Measurements from ENCODE around the gene PAQR9.

PAQR9 gene

GRCh38 chr3:143002083-143002712, 38.7 kb upstream of the PAQR9 start:
- Histone ChIP-seq H3K36me3 (ENCODE audit: control insufficient read depth, insufficient read depth, low read length) (no peaks in the 10 kb centered on the region), H3K4me3 (ENCODE audit: low read length) (peak overlapping the region; percentile 87), H3K23ac (ENCODE audit: low read length) (no peak overlapping the region), H3K4me1 (ENCODE audit: control insufficient read depth, low read depth, low read length) (peaks cover 3% of the 10 kb centered on the region), H3K4me2 (ENCODE audit: low read length) (peak overlapping the region; percentile 56), H2BK15ac (replicated peaks; ENCODE audit: low read depth) (no peak overlapping the region), H3K4ac (ENCODE audit: low read depth, low read length) (peak overlapping the region; percentile 49), H4K8ac (ENCODE audit: low read depth, low read length) (no peak overlapping the region), H3K56ac (ENCODE audit: low read length) (peak overlapping the region; percentile 94), H3K79me1 (ENCODE audit: low read length) (peaks cover 2% of the 10 kb centered on the region), H4K5ac (ENCODE audit: low read length) (no peak overlapping the region), H3K79me2 (ENCODE audit: control insufficient read depth, insufficient read depth, low read length) (peaks cover 49% of the 10 kb centered on the region), H3K27ac (ENCODE audit: low read depth, low read length) (peak overlapping the region; percentile 58), H2AK5ac (ENCODE audit: low read length) (no peak overlapping the region), H3K27me3 (ENCODE audit: insufficient read depth, low read length, poor library complexity) (no peaks in the 10 kb centered on the region), H3K18ac (ENCODE audit: low read length) (no peak overlapping the region), H2BK120ac (ENCODE audit: low read depth, low read length) (no peak overlapping the region), H3K9ac (ENCODE audit: low read length) (peak overlapping the region; percentile 91), H2BK5ac (ENCODE audit: low read length) (no peak overlapping the region)
- DNase-seq, result peak; percentile 65
- WGBS (ENCODE audit: extremely low coverage, insufficient coverage, low lambda C conversion rate), result no CpG with 5 or more reads among the region's 19 CpGs

- Histone ChIP-seq H4K8ac (ENCODE audit: low read depth, low read length) (no peak within 1 kb of the TSS), H2BK5ac (ENCODE audit: low read length) (peak within 1 kb of the TSS; percentile 24), H3K56ac (ENCODE audit: low read length) (peak within 1 kb of the TSS; percentile 94), H3K4me2 (ENCODE audit: low read length) (peak within 1 kb of the TSS; percentile 75), H3K9ac (ENCODE audit: low read length) (peak within 1 kb of the TSS; percentile 91), H3K4me3 (ENCODE audit: low read length) (peak within 1 kb of the TSS; percentile 87), H2BK15ac (replicated peaks; ENCODE audit: low read depth) (no peak within 1 kb of the TSS), H3K18ac (ENCODE audit: low read length) (peak within 1 kb of the TSS; percentile 76), H3K79me2 (ENCODE audit: control insufficient read depth, insufficient read depth, low read length) (peaks cover 42% of the 10 kb centered on the region), H3K4me1 (ENCODE audit: control insufficient read depth, low read depth, low read length) (peaks cover 3% of the 10 kb centered on the region), H3K23ac (ENCODE audit: low read length) (no peak within 1 kb of the TSS), H2BK120ac (ENCODE audit: low read depth, low read length) (no peak within 1 kb of the TSS), H4K5ac (ENCODE audit: low read length) (no peak within 1 kb of the TSS), H3K27me3 (ENCODE audit: insufficient read depth, low read length, poor library complexity) (no peaks in the 10 kb centered on the region), H3K36me3 (ENCODE audit: control insufficient read depth, insufficient read depth, low read length) (no peaks in the 10 kb centered on the region), H3K27ac (ENCODE audit: low read depth, low read length) (peak within 1 kb of the TSS; percentile 72), H3K79me1 (ENCODE audit: low read length) (peaks cover 2% of the 10 kb centered on the region), H2AK5ac (ENCODE audit: low read length) (no peak within 1 kb of the TSS), H3K4ac (ENCODE audit: low read depth, low read length) (peak within 1 kb of the TSS; percentile 49)
- peak; percentile 99 for DNase-seq
- no CpG with 5 or more reads among the region's 55 CpGs for WGBS (ENCODE audit: extremely low coverage, insufficient coverage, low lambda C conversion rate)
Observed at GRCh38 chr3:143001369-143002082, 38.1 kb upstream of the PAQR9 start, which contains the start of gene U2SURP. Gene U2SURP (plus strand): TSS chr3:143001570. CDS start chr3:143001629, 59 bp downstream.

GRCh38 chr3:143001034-143001368, 37.5 kb upstream of the PAQR9 start:
- Histone ChIP-seq H3K4me2 (ENCODE audit: low read length) (peak overlapping the region; percentile 1), H2AK5ac (ENCODE audit: low read length) (no peak overlapping the region), H2BK15ac (replicated peaks; ENCODE audit: low read depth) (no peak overlapping the region), H3K4me1 (ENCODE audit: control insufficient read depth, low read depth, low read length) (peaks cover 3% of the 10 kb centered on the region), H3K4ac (ENCODE audit: low read depth, low read length) (peak overlapping the region; percentile 17), H3K79me1 (ENCODE audit: low read length) (peaks cover 2% of the 10 kb centered on the region), H3K27me3 (ENCODE audit: insufficient read depth, low read length, poor library complexity) (no peaks in the 10 kb centered on the region), H3K27ac (ENCODE audit: low read depth, low read length) (peak overlapping the region; percentile 72), H3K9ac (ENCODE audit: low read length) (peak overlapping the region; percentile 66), H4K5ac (ENCODE audit: low read length) (no peak overlapping the region), H3K36me3 (ENCODE audit: control insufficient read depth, insufficient read depth, low read length) (no peaks in the 10 kb centered on the region), H3K18ac (ENCODE audit: low read length) (no peak overlapping the region), H3K56ac (ENCODE audit: low read length) (peak overlapping the region; percentile 70), H3K4me3 (ENCODE audit: low read length) (peak overlapping the region; percentile 13), H3K23ac (ENCODE audit: low read length) (no peak overlapping the region), H2BK5ac (ENCODE audit: low read length) (no peak overlapping the region), H3K79me2 (ENCODE audit: control insufficient read depth, insufficient read depth, low read length) (peaks cover 37% of the 10 kb centered on the region), H2BK120ac (ENCODE audit: low read depth, low read length) (no peak overlapping the region), H4K8ac (ENCODE audit: low read depth, low read length) (no peak overlapping the region)
- WGBS (ENCODE audit: extremely low coverage, insufficient coverage, low lambda C conversion rate), result no CpG with 5 or more reads among the region's 15 CpGs
- DNase-seq, result no peak

GRCh38 chr3:143000528-143000927, 37.1 kb upstream of the PAQR9 start:
- H3K56ac ChIP-seq (ENCODE audit: low read length), result peak overlapping the region; percentile 86
- H3K9ac ChIP-seq (ENCODE audit: low read length), result peak overlapping the region; percentile 66
- peak overlapping the region; percentile 75 for H3K4me2 ChIP-seq (ENCODE audit: low read length)
- H3K4me3 ChIP-seq (ENCODE audit: low read length), result peak overlapping the region; percentile 33
- H3K79me2 ChIP-seq (ENCODE audit: control insufficient read depth, insufficient read depth, low read length), result peaks cover 33% of the 10 kb centered on the region
- H3K4ac ChIP-seq (ENCODE audit: low read depth, low read length), result peak overlapping the region; percentile 48
- no peak overlapping the region for H4K8ac ChIP-seq (ENCODE audit: low read depth, low read length)
- H3K23ac ChIP-seq (ENCODE audit: low read length), result no peak overlapping the region
- whole genome bisulfite sequencing (ENCODE audit: extremely low coverage, insufficient coverage, low lambda C conversion rate), result no CpG with 5 or more reads among the region's 10 CpGs
- H4K5ac ChIP-seq (ENCODE audit: low read length), result no peak overlapping the region
- peak overlapping the region; percentile 38 for H3K27ac ChIP-seq (ENCODE audit: low read depth, low read length)
- H2BK120ac ChIP-seq (ENCODE audit: low read depth, low read length), result no peak overlapping the region
- no peak overlapping the region for H2BK15ac ChIP-seq (replicated peaks; ENCODE audit: low read depth)
- peak; percentile 78 for DNase-seq
- H2BK5ac ChIP-seq (ENCODE audit: low read length), result no peak overlapping the region
- peaks cover 3% of the 10 kb centered on the region for H3K4me1 ChIP-seq (ENCODE audit: control insufficient read depth, low read depth, low read length)
- no peak overlapping the region for H2AK5ac ChIP-seq (ENCODE audit: low read length)
- peaks cover 2% of the 10 kb centered on the region for H3K79me1 ChIP-seq (ENCODE audit: low read length)
- no peak overlapping the region for H3K18ac ChIP-seq (ENCODE audit: low read length)
- H3K27me3 ChIP-seq (ENCODE audit: insufficient read depth, low read length, poor library complexity), result no peaks in the 10 kb centered on the region
- no peaks in the 10 kb centered on the region for H3K36me3 ChIP-seq (ENCODE audit: control insufficient read depth, insufficient read depth, low read length)

GRCh38 chr3:142999881-143000280, 36.4 kb upstream of the PAQR9 start:
- Histone ChIP-seq H3K23ac (ENCODE audit: low read length) (no peak overlapping the region), H3K27me3 (ENCODE audit: insufficient read depth, low read length, poor library complexity) (no peaks in the 10 kb centered on the region), H3K9ac (ENCODE audit: low read length) (no peak overlapping the region), H3K27ac (ENCODE audit: low read depth, low read length) (no peak overlapping the region), H4K8ac (ENCODE audit: low read depth, low read length) (no peak overlapping the region), H2AK5ac (ENCODE audit: low read length) (no peak overlapping the region), H3K4me2 (ENCODE audit: low read length) (no peak overlapping the region), H4K5ac (ENCODE audit: low read length) (no peak overlapping the region), H3K4me3 (ENCODE audit: low read length) (no peak overlapping the region), H3K18ac (ENCODE audit: low read length) (no peak overlapping the region), H3K4ac (ENCODE audit: low read depth, low read length) (no peak overlapping the region), H3K36me3 (ENCODE audit: control insufficient read depth, insufficient read depth, low read length) (no peaks in the 10 kb centered on the region), H2BK15ac (replicated peaks; ENCODE audit: low read depth) (no peak overlapping the region), H3K56ac (ENCODE audit: low read length) (peak overlapping the region; percentile 86), H3K4me1 (ENCODE audit: control insufficient read depth, low read depth, low read length) (peaks cover 3% of the 10 kb centered on the region), H3K79me2 (ENCODE audit: control insufficient read depth, insufficient read depth, low read length) (peaks cover 27% of the 10 kb centered on the region), H2BK120ac (ENCODE audit: low read depth, low read length) (no peak overlapping the region), H2BK5ac (ENCODE audit: low read length) (no peak overlapping the region), H3K79me1 (ENCODE audit: low read length) (peaks cover 2% of the 10 kb centered on the region)
- WGBS (ENCODE audit: extremely low coverage, insufficient coverage, low lambda C conversion rate), result no CpG with 5 or more reads among the region's 4 CpGs
- peak; percentile 36 for DNase-seq
